Calu3 (cell line): ENCODE data around the gene KCTD18. TPM values are rescaled to one million over a fixed set of nuclear protein-coding genes. Genes with fewer than 3 reads are reported as not detected.

ENCODE experiments used
- BruUV-seq: library from RNA; stranded (reverse); fragments of 400-500 nt; replicated peaks from 2 replicates; lab custom pipeline; 2021; lab: Mats Ljungman, UMichigan
- CTCF ChIA-PET: fragments of 300-600 bp; sonication (Branson Sonifier 250); formaldehyde crosslinking; loops from one replicate; lab custom pipeline; 2022; ENCODE audit warnings: antibody characterized with exemption; lab: Charles Lee
- DNase-seq: peaks from one replicate; pipeline ENCODE4 v3.0.0; 2022
- H3K27ac Mint-ChIP-seq: one replicate; pipeline ENCODE4 v1.8.0; 2022; ENCODE audit warnings: mixed read lengths; ENCODE audit not compliant: unreplicated experiment
- H3K27me3 Mint-ChIP-seq: one replicate; pipeline ENCODE4 v1.8.0; 2022; ENCODE audit warnings: mixed read lengths; ENCODE audit not compliant: unreplicated experiment
- H3K36me3 Mint-ChIP-seq: one replicate; pipeline ENCODE4 v1.8.0; 2022; ENCODE audit warnings: mild to moderate bottlenecking, moderate library complexity, mixed read lengths; ENCODE audit not compliant: insufficient read depth, unreplicated experiment
- H3K4me1 Mint-ChIP-seq: one replicate; pipeline ENCODE4 v1.8.0; 2022; ENCODE audit warnings: mild to moderate bottlenecking, low read depth, mixed read lengths; ENCODE audit not compliant: unreplicated experiment
- H3K4me3 Mint-ChIP-seq: one replicate; pipeline ENCODE4 v1.8.0; 2022; ENCODE audit warnings: mild to moderate bottlenecking, low read depth, moderate library complexity, mixed read lengths; ENCODE audit not compliant: unreplicated experiment
- H3K9me3 Mint-ChIP-seq: one replicate; pipeline ENCODE4 v1.8.0; 2022; ENCODE audit warnings: low read depth, mixed read lengths; ENCODE audit not compliant: unreplicated experiment
- intact Hi-C: fragments of 100-400 bp; cut with micrococcal nuclease; formaldehyde crosslinking; loops from one replicate; pipeline ENCODE4 v1.10.0; 2022; ENCODE audit not compliant: unreplicated experiment
- total RNA-seq: library from RNA; stranded (reverse); gene quantifications from 2 replicates; pipeline ENCODE4 v1.2.3, GENCODE V29; 2022
- TF ChIP-seq, protein P1 (sequence below): fragments of 200-600 bp; IDR thresholded peaks from one replicate; pipeline ENCODE4 v1.8.0; 2022; ENCODE audit warnings: antibody characterized with exemption; ENCODE audit not compliant: unreplicated experiment

The KCTD18 gene
- total RNA-seq, 1 experiment from 2014 or later, result 11.8 TPM

DNA sequence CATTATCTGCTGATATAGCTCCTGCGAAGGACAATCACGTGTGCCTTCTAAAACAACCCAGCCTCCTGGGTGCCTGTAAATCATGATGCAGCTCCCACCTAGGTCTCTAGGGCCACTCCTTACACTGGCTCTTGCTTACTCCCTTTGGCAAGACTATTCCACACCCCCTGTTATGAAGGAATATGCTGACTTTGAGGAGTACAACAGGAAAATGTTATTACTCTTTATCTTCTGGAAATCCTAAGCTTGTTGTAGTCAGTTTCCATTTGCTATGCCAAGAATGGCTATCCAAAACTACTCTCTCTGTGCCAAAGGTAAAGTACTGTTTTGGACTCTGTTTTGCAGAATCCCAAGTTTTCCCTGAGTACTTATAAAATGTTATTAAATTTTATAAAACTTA is 23.9 kb upstream of the KCTD18 start:
- no TSS peak for BruUV-seq
- DNase-seq, result no peak
- Mint-ChIP-seq H3K4me1 (peaks cover 4% of the 10 kb centered on the region), H3K4me3 (no peak overlapping the region), H3K36me3 (no peaks in the 10 kb centered on the region), H3K27me3 (no peaks in the 10 kb centered on the region), H3K9me3 (no peaks in the 10 kb centered on the region), H3K27ac (no peak overlapping the region)
- CTCF ChIA-PET, result no interaction called here
- TF ChIP-seq, protein P1, sequence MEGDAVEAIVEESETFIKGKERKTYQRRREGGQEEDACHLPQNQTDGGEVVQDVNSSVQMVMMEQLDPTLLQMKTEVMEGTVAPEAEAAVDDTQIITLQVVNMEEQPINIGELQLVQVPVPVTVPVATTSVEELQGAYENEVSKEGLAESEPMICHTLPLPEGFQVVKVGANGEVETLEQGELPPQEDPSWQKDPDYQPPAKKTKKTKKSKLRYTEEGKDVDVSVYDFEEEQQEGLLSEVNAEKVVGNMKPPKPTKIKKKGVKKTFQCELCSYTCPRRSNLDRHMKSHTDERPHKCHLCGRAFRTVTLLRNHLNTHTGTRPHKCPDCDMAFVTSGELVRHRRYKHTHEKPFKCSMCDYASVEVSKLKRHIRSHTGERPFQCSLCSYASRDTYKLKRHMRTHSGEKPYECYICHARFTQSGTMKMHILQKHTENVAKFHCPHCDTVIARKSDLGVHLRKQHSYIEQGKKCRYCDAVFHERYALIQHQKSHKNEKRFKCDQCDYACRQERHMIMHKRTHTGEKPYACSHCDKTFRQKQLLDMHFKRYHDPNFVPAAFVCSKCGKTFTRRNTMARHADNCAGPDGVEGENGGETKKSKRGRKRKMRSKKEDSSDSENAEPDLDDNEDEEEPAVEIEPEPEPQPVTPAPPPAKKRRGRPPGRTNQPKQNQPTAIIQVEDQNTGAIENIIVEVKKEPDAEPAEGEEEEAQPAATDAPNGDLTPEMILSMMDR, result no peak
- intact Hi-C loops, result no loop called here

DNA sequence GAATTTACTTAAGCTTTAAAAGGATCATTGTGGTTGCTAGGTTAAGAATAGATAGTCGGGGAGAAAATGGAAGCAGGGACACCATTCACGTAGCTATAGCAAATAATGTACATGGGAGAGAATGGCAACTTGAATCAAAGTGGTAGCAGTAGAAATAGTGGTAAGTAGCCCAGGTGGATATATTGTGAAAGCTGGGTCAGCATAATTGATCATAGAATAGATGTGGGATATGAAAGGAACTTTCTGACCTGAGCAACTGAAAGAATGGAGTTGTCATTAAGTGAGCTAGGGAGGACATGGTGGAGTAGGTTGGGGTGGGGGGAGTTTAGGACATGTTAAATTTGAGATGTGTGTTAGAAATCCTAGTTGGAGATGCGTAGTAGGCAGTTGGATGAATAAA is 18.4 kb upstream of the KCTD18 start:
- Mint-ChIP-seq H3K36me3 (peaks cover 15% of the 10 kb centered on the region), H3K4me1 (peaks cover 21% of the 10 kb centered on the region), H3K27ac (no peak overlapping the region), H3K27me3 (no peaks in the 10 kb centered on the region), H3K9me3 (no peaks in the 10 kb centered on the region), H3K4me3 (no peak overlapping the region)
- TF ChIP-seq, protein P1, result no peak
- intact Hi-C loops, result no loop called here
- CTCF ChIA-PET, result no interaction called here
- BruUV-seq, result no TSS peak
- no peak for DNase-seq

DNA sequence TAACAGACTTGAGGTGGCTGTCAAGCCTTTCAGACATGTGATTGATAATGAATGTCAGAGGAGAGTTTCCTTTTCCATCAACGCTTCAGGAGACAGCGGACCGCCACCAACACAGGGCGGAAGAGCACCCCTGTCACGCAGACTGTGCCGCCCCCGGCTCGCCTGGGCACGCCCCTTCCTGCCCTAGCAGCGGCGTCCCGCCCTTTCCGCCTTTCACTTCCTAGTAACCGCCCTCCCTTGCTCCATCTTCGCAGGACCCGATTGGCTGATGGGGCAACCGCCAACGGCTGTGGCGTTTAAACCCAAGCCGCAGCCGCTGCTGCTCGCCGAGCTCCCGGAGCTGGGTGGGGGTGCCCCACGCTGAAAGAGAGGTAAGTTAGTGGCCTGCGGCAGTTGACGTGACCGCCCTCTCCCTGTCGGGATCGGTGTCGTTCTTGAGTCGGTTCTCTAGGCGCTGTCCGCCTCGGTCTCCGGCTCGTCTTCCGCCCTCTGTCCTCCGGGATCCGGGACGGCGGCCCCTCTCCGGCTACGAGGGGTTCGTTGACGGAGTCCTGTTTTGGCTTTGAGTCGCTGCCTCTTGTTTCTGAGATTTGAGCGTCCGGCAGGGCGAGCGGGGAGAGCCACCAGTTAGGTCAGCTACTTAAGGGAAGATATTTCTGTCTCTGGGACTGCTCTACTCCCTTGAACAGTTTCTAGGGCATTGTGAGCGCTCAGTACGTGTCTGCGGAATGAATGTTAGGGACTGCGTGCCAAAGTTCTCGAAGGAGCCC is 16.2 kb upstream of the KCTD18 start, which contains the start of gene SGO2:
Gene SGO2, plus strand, starts transcription at position 326 of the 770 bp plus-strand sequence. CDS start 6,769 bp downstream, outside the sequence.
- no peaks in the 10 kb centered on the region for H3K27me3 Mint-ChIP-seq
- H3K27ac Mint-ChIP-seq, result peak within 1 kb of the TSS; percentile 79
- intact Hi-C loops, result no loop called here
- CTCF ChIA-PET, result interaction anchor here (0.6 to 1.5 kb wide), 2 partner anchors 9 to 338 kb away, joined by 3 read pairs; partner anchors contain the start of gene CLK1
- H3K4me1 Mint-ChIP-seq, result peaks cover 21% of the 10 kb centered on the region
- peak within 1 kb of the TSS; percentile 89 for H3K4me3 Mint-ChIP-seq
- BruUV-seq, result TSS peak; percentile 69
- no peaks in the 10 kb centered on the region for H3K9me3 Mint-ChIP-seq
- peak; percentile 96 for DNase-seq
- peaks cover 15% of the 10 kb centered on the region for H3K36me3 Mint-ChIP-seq
- TF ChIP-seq, protein P1, result no peak

DNA sequence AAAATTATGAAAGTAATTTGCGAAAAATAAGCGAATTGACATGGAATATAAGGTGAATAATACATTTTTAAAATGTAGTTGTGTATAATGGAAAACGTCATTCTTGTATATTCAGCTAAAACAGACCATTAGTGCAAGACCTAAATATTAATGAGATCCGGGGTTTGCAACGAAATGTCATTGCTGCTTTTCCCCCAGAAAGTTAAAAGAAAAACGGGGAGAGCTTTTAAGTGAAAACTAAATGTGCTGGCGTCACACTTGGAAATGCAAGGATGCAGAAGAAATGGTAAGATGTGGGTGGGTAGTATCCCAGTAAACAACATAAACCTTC is 15.6 kb upstream of the KCTD18 start:
- no peak overlapping the region for H3K27ac Mint-ChIP-seq
- peaks cover 15% of the 10 kb centered on the region for H3K36me3 Mint-ChIP-seq
- intact Hi-C loops, result no loop called here
- no peaks in the 10 kb centered on the region for H3K9me3 Mint-ChIP-seq
- CTCF ChIA-PET, result interaction anchor here (0.6 to 1.5 kb wide), 2 partner anchors 8 to 339 kb away, joined by 3 read pairs; partner anchors contain the start of gene CLK1
- DNase-seq, result no peak
- H3K27me3 Mint-ChIP-seq, result no peaks in the 10 kb centered on the region
- peaks cover 21% of the 10 kb centered on the region for H3K4me1 Mint-ChIP-seq
- TF ChIP-seq, protein P1, result no peak
- H3K4me3 Mint-ChIP-seq, result peak overlapping the region; percentile 89
- BruUV-seq, result no TSS peak
